HepG2 (cell line): ENCODE data around the gene GIMAP4.

Experiments used
- JUND ChIP-seq: sonication (generic); formaldehyde crosslinking; IDR thresholded peaks from 2 replicates; pipeline ENCODE4 v1.8.0; 2022; ENCODE audit warnings: mild to moderate bottlenecking, missing genetic modification reagents
- NCOA2 ChIP-seq: sonication (generic); formaldehyde crosslinking; IDR thresholded peaks from 2 replicates; pipeline ENCODE4 v1.8.0; 2022; ENCODE audit warnings: inconsistent platforms
- ZKSCAN8 ChIP-seq: IDR thresholded peaks from 2 replicates; pipeline ENCODE4 v1.6.1; 2016; ENCODE audit warnings: borderline replicate concordance, missing genetic modification reagents, missing compliant biosample characterization
- ZNF496 ChIP-seq: sonication (generic); formaldehyde crosslinking; IDR thresholded peaks from 2 replicates; pipeline ENCODE4 v1.8.1; 2023; ENCODE audit warnings: mild to moderate bottlenecking, moderate library complexity, missing genetic modification reagents; ENCODE audit not compliant: insufficient replicate concordance
- ZNF75D ChIP-seq: sonication (generic); formaldehyde crosslinking; IDR thresholded peaks from 2 replicates; pipeline ENCODE4 v1.8.1; 2023; ENCODE audit warnings: missing genetic modification reagents, mild to moderate bottlenecking, borderline replicate concordance
- TF ChIP-seq, protein P1 (sequence below): sonication (generic); formaldehyde crosslinking; IDR thresholded peaks from 2 replicates; pipeline ENCODE4 v1.5.0; 2020; ENCODE audit warnings: mild to moderate bottlenecking, missing genetic modification reagents, moderate library complexity
- TF ChIP-seq, protein P2 (sequence below): sonication (generic); formaldehyde crosslinking; IDR thresholded peaks from 2 replicates; pipeline ENCODE4 v1.5.0; 2020; ENCODE audit warnings: missing genetic modification reagents

DNA sequence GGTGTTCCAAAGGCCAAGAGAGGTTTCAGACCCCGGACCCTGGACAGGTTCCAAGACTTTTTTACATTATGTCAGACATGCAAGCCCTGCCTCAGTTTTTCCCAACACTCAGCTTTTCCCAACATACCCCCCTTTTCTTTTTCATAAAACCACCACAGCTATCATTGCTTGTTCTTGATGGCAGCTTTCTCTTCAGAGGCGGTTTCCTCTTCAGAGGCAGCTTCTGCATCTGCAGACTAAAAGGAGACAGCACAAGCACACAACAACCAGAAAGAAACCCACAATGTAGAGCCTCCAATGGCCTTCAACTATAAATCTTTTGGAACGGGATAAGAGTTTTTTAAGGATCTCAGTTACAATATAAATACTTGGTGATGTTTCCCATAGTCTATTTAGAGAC is 45.7 kb downstream of the GIMAP4 start:
- no peak for TF ChIP-seq ZNF496
- TF ChIP-seq JUND: no peak
- TF ChIP-seq NCOA2 (CRISPR knock-in tag): no peak
- TF ChIP-seq, protein P1, sequence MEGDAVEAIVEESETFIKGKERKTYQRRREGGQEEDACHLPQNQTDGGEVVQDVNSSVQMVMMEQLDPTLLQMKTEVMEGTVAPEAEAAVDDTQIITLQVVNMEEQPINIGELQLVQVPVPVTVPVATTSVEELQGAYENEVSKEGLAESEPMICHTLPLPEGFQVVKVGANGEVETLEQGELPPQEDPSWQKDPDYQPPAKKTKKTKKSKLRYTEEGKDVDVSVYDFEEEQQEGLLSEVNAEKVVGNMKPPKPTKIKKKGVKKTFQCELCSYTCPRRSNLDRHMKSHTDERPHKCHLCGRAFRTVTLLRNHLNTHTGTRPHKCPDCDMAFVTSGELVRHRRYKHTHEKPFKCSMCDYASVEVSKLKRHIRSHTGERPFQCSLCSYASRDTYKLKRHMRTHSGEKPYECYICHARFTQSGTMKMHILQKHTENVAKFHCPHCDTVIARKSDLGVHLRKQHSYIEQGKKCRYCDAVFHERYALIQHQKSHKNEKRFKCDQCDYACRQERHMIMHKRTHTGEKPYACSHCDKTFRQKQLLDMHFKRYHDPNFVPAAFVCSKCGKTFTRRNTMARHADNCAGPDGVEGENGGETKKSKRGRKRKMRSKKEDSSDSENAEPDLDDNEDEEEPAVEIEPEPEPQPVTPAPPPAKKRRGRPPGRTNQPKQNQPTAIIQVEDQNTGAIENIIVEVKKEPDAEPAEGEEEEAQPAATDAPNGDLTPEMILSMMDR (CRISPR knock-in tag): no peak
- TF ChIP-seq ZKSCAN8 (CRISPR knock-in tag): no peak
- TF ChIP-seq, protein P2, sequence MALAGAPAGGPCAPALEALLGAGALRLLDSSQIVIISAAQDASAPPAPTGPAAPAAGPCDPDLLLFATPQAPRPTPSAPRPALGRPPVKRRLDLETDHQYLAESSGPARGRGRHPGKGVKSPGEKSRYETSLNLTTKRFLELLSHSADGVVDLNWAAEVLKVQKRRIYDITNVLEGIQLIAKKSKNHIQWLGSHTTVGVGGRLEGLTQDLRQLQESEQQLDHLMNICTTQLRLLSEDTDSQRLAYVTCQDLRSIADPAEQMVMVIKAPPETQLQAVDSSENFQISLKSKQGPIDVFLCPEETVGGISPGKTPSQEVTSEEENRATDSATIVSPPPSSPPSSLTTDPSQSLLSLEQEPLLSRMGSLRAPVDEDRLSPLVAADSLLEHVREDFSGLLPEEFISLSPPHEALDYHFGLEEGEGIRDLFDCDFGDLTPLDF (CRISPR knock-in tag): no peak
- TF ChIP-seq ZNF75D (CRISPR knock-in tag): no peak
